Ovary (tissue), 3 donors: ENCODE results near the gene APBA2.

Source experiments
- CTCF ChIP-seq, 3 donors: fragments of 450-650 bp in 2 of 3; fragments of 200-600 bp in 1 of 3; IDR thresholded peaks; one replicate each; pipeline versions ENCODE4 v1.5.1 to v1.8.0; 2016 to 2022; ENCODE audit warnings: antibody characterized with exemption in 3 of 3, mild to moderate bottlenecking in 1 of 3
- EP300 ChIP-seq: sonication (generic); formaldehyde crosslinking; IDR thresholded peaks from one replicate; pipeline ENCODE4 v1.6.1; 2017; ENCODE audit warnings: antibody characterized with exemption
- POLR2A ChIP-seq: fragments of 450-650 bp; IDR thresholded peaks from one replicate; pipeline ENCODE4 v1.6.1; 2017; ENCODE audit warnings: antibody characterized with exemption, mild to moderate bottlenecking, moderate library complexity
- donor health status: DM: no; HTN: no; CAD: no.

- TF ChIP-seq POLR2A (no peak), CTCF (IDR thresholded peaks at IDR 0.05) (no peak), EP300 (no peak)
These were observed 193.7 kb downstream of the APBA2 start for GRCh38 chr15:29079479-29079878.
